Fibroblast of mammary gland (primary cell): ENCODE results near the gene VPS54.

ENCODE experiments used
- DNase-seq: peaks from one replicate; pipeline ENCODE4 v3.0.0-alpha.2; 2010; ENCODE audit warnings: low read depth
- H3K4me3 ChIP-seq: 2 replicates; pipeline ENCODE4 v1.5.1; 2011; ENCODE audit warnings: low read depth, mild to moderate bottlenecking, low read length, moderate library complexity; ENCODE audit not compliant: control insufficient read depth
- TF ChIP-seq, protein P1 (sequence below): conservative IDR thresholded peaks from 2 replicates; pipeline ENCODE4 v1.5.1; 2011; ENCODE audit warnings: low read depth, low read length, inconsistent platforms; ENCODE audit not compliant: control insufficient read depth, insufficient read depth

Gene VPS54

DNA sequence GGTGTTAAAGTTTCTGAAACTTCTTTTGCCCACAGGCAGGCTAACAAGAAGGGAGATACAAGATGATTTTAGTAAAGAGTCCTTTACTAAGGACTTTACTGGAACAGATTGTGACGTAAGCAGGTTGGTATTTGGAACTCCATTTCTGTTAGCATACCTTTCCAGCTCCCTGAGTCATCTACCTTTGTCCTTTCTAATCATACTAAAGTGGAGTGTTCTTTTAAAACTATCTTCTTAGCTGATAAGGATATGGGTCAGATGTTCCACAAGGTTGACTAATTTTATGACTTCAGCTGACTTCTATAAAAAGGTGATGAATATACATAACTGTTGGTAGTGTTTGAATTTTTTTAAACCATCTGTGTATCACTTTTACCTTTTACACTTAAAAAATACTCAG, 156.4 kb downstream of the VPS54 start:
- no peak overlapping the region for H3K4me3 ChIP-seq
- TF ChIP-seq, protein P1, sequence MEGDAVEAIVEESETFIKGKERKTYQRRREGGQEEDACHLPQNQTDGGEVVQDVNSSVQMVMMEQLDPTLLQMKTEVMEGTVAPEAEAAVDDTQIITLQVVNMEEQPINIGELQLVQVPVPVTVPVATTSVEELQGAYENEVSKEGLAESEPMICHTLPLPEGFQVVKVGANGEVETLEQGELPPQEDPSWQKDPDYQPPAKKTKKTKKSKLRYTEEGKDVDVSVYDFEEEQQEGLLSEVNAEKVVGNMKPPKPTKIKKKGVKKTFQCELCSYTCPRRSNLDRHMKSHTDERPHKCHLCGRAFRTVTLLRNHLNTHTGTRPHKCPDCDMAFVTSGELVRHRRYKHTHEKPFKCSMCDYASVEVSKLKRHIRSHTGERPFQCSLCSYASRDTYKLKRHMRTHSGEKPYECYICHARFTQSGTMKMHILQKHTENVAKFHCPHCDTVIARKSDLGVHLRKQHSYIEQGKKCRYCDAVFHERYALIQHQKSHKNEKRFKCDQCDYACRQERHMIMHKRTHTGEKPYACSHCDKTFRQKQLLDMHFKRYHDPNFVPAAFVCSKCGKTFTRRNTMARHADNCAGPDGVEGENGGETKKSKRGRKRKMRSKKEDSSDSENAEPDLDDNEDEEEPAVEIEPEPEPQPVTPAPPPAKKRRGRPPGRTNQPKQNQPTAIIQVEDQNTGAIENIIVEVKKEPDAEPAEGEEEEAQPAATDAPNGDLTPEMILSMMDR, result no peak
- DNase-seq, result no peak

DNA sequence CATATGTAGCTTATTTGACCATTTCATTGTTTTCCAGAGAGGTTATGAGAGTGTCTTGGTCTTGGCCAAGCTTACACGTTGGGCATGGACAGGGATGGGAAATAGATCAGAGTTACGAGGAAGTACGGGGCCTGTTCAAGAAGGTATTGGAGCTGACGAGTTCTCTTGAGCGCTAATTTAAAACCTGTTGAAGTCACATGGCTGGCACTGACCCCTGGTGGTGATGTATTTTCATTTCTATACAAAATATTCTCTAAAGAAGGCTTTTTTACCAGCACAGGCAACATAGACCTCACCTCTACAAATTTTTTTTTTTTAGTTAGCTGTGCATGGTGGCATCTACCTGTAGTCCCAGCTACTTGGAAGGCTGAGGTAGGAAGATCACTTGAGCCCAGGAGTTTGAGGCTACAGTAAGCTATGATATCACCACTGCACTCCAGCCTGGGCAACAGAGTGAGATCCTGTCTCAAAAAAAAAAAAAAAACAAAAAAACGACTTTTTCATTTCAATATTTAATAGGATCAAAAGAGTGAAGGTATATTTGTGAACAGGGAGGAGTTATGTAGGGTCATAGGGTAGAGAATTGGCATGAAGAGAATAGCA, 157.9 kb downstream of the VPS54 start:
- TF ChIP-seq, protein P1, result peak; percentile 48
- DNase-seq, result peak; percentile 80
- H3K4me3 ChIP-seq, result no peak overlapping the region

DNA sequence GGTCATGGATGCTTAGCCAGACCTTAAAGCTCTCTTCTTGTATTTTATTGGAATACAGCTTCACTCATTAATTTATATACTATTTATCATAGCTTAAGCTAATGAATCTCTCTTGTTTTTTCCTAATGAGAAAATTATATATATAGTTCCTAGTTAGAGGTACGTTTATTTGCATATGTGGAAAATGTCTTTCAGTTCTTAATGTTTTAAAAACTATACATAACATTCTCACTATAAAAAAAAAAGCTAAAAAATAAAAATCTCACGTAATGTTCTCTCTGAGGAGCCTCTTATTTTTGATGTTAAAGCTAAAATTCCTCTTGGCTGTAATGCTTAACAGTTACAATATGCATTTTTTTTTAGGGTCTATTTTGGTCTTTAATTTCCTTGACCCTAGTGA, 160.9 kb downstream of the VPS54 start:
- TF ChIP-seq, protein P1, result no peak
- no peak for DNase-seq
- H3K4me3 ChIP-seq, result no peak overlapping the region

DNA sequence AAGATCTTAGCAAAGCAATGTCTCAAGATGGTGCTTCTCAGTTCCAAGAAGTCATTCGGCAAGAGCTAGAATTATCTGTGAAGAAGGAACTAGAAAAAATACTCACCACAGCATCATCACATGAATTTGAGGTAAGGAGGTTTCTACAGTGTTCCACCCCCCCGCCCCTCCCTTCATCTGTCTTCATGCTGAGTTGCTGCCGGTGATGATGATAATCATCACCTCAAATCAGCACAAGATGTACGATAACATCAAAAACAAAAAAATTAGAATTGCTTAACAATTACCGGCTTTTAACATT, 163.0 kb downstream of the VPS54 start:
- TF ChIP-seq, protein P1, result no peak
- H3K4me3 ChIP-seq, result no peak overlapping the region
- DNase-seq, result no peak

DNA sequence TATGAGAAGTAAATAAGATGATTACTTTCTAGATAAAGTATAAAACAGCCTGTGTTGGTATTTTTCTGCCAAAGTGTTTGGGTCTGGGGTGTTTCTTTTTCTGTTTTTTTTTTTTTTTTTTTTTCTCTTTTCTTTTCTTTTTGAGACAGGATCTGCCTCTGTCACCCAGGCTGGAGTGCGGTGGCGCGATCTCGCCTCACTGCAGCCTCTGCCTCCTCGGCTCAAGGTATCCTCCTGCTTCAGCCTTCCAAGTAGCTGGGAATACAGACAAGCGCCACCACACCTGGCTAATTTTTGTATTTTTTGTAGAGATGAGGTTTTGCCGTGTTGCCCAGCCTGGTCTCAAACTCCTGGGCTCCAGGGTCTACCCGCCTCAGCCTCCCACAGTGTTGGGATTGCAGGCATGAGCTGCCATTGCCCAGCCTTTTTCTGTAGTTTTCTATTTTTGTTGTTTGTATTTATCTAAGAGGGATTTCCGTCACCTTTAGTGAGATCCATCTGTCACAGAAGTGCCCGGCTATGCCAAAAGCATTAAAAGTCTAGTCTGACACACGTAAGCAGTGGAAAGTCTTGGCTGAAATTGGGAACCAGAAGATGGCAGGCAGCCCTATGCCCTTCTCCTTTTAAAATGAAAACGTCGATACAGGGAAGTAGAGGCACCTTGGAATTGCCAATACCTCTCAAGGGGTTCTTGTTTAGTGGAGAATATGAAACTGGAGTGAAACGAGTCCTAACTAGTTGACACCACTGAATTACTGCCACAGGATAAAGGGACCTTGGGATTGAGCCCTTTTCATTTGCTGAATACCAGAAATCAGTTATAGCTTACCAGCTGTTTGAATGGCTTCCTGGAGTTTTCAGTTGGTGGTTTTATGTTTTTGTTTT, 163.6 kb downstream of the VPS54 start:
- no peak for DNase-seq
- no peak overlapping the region for H3K4me3 ChIP-seq
- TF ChIP-seq, protein P1, result no peak

DNA sequence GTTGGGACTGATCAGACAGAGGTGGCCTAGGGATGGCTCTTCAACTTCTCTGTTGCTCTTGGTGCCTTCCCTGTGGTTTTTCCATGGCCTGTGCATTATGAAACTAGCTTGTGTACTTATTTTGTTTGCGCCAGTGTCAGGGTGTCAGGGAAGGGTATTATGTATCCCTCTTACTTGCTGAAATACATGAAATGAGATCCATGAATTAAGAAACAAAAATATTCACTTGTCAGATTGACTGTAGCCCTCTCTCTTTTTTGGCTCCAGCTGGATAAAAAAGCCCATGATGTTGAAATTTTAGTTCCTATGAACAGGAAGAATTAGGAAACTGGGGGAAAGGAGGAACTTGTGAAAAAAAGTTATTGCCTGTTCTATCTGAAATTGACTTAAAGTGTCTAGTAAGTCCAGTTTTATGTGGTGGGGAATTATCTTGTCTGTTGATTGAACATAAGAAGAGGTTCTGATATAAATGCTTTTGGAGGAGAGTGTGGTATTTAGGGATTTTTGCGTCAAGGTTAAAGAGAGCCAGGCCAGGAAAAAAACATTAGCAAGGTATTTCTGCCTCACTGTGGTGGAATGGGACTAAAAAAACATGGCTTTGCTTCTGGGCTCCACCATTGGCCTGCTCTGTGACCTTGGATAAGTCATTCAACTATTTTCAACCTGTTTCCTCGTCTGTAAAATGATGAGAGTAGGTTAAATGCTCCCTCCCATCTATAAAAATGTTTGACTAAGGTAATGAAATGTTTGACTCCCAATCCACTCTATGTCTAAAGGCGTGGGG, 165.5 kb downstream of the VPS54 start:
- TF ChIP-seq, protein P1, result no peak
- H3K4me3 ChIP-seq, result no peak overlapping the region
- DNase-seq, result peak; percentile 49
